CD14-positive monocyte (primary cell): Measurements from ENCODE around the gene CACNA1H. TPM values are rescaled to one million over a fixed set of nuclear protein-coding genes. Genes with fewer than 3 reads are reported as not detected.

ENCODE experiments used
- DNase-seq, 3 donors: peaks; one replicate each; pipeline ENCODE4 v3.0.0-alpha.2; 2011 to 2022
- H2AFZ ChIP-seq: 2 replicates; pipeline ENCODE4 v1.6.0; 2012; ENCODE audit warnings: mild to moderate bottlenecking, low read depth, low read length, inconsistent platforms; ENCODE audit not compliant: insufficient read depth, poor library complexity, severe bottlenecking
- H3K27ac ChIP-seq, 2 donors: 1 replicate in 1 of 2; 2 replicates in 1 of 2; pipeline ENCODE4 v1.5.1; 2012 to 2013; ENCODE audit warnings: low read length in 2 of 2, control low read depth in 1 of 2, inconsistent platforms in 1 of 2, low read depth in 1 of 2, mild to moderate bottlenecking in 1 of 2
- H3K27me3 ChIP-seq, 2 donors: one replicate each; pipeline versions ENCODE4 v1.6.0 to v1.6.1; 2011 to 2013; ENCODE audit warnings: low read length in 2 of 2; ENCODE audit not compliant: control insufficient read depth in 2 of 2, insufficient read depth in 2 of 2
- H3K36me3 ChIP-seq, 2 donors: replicated peaks in 1 of 2; 1 replicate in 1 of 2; 2 replicates in 1 of 2; pipeline versions ENCODE4 v1.5.1 to v1.6.1; 2012 to 2013; ENCODE audit warnings: low read length in 2 of 2, control low read depth in 1 of 2, inconsistent platforms in 1 of 2, mild to moderate bottlenecking in 1 of 2; ENCODE audit not compliant: insufficient read depth in 2 of 2, control insufficient read depth in 1 of 2
- H3K4me1 ChIP-seq, 2 donors: 1 replicate in 1 of 2; 2 replicates in 1 of 2; pipeline versions ENCODE4 v1.5.1 to v1.6.1; 2012 to 2013; ENCODE audit warnings: low read length in 2 of 2, control low read depth in 1 of 2, inconsistent platforms in 1 of 2, mild to moderate bottlenecking in 1 of 2, moderate library complexity in 1 of 2; ENCODE audit not compliant: insufficient read depth in 2 of 2, control insufficient read depth in 1 of 2
- H3K4me2 ChIP-seq: replicated peaks from 2 replicates; pipeline ENCODE3; 2012; ENCODE audit warnings: low read length, moderate library complexity, mild to moderate bottlenecking; ENCODE audit not compliant: poor library complexity, severe bottlenecking; ENCODE audit errors: extremely low read depth
- H3K4me3 ChIP-seq, 3 experiments: fragments of 200-600 bp in 1 of 3; sonication (generic) in 1 of 3; replicated peaks in 1 of 3; 1 replicate in 2 of 3; 2 replicates in 1 of 3; pipeline ENCODE4 v1.5.1; 2011 to 2013; ENCODE audit warnings: low read length in 3 of 3, mild to moderate bottlenecking in 3 of 3, control low read depth in 2 of 3, low read depth in 2 of 3, inconsistent platforms in 1 of 3, moderate library complexity in 1 of 3
- H3K79me2 ChIP-seq: 2 replicates; pipeline ENCODE4 v1.6.0; 2012; ENCODE audit warnings: mild to moderate bottlenecking, control low read depth, inconsistent platforms, low read length, moderate library complexity; ENCODE audit not compliant: insufficient read depth
- H3K9ac ChIP-seq: 2 replicates; pipeline ENCODE4 v1.6.0; 2017; ENCODE audit warnings: low read length, mild to moderate bottlenecking; ENCODE audit not compliant: insufficient read depth, poor library complexity, severe bottlenecking
- H3K9me3 ChIP-seq, 2 donors: replicated peaks in 1 of 2; 1 replicate in 1 of 2; 2 replicates in 1 of 2; pipeline versions ENCODE4 v1.5.1 to v1.6.1; 2012 to 2013; ENCODE audit warnings: low read length in 2 of 2, control low read depth in 1 of 2; ENCODE audit not compliant: control insufficient read depth in 1 of 2, insufficient read depth in 1 of 2
- H4K20me1 ChIP-seq: 2 replicates; pipeline ENCODE4 v1.6.0; 2012; ENCODE audit warnings: mild to moderate bottlenecking, low read length, control low read depth, moderate library complexity; ENCODE audit not compliant: insufficient read depth
- H3K27ac Mint-ChIP-seq, 7 donors: one replicate each; pipeline ENCODE4 v1.8.0; 2020; ENCODE audit warnings: mild to moderate bottlenecking in 7 of 7, mixed read lengths in 7 of 7, moderate library complexity in 6 of 7, inconsistent platforms in 2 of 7
- H3K27me3 Mint-ChIP-seq, 3 donors: one replicate each; pipeline ENCODE4 v1.8.0; 2021 to 2022; ENCODE audit warnings: low read depth in 3 of 3, mild to moderate bottlenecking in 3 of 3, mixed read lengths in 3 of 3, moderate library complexity in 3 of 3, inconsistent platforms in 1 of 3
- H3K36me3 Mint-ChIP-seq, 2 donors: one replicate each; pipeline ENCODE4 v1.8.0; 2020; ENCODE audit warnings: mixed read lengths in 2 of 2, inconsistent platforms in 1 of 2, mild to moderate bottlenecking in 1 of 2
- H3K4me1 Mint-ChIP-seq: one replicate; pipeline ENCODE4 v1.8.0; 2020; ENCODE audit warnings: mild to moderate bottlenecking, mixed read lengths
- H3K4me3 Mint-ChIP-seq, 2 donors: one replicate each; pipeline ENCODE4 v1.8.0; 2020; ENCODE audit warnings: mild to moderate bottlenecking in 2 of 2, mixed read lengths in 2 of 2, moderate library complexity in 1 of 2
- H3K9me3 Mint-ChIP-seq, 7 donors: one replicate each; pipeline ENCODE4 v1.8.0; 2020 to 2022; ENCODE audit warnings: mixed read lengths in 7 of 7, mild to moderate bottlenecking in 6 of 7, moderate library complexity in 6 of 7, inconsistent platforms in 2 of 7
- WGBS: methylation state at CpG from one replicate; pipeline ENCODE4 v1.1.5; 2013; ENCODE audit warnings: missing lambda C conversion rate; ENCODE audit not compliant: insufficient coverage; 5-methylcytosine and 5-hydroxymethylcytosine counted together
- intact Hi-C, 2 donors: fragments of 100-400 bp; cut with micrococcal nuclease; formaldehyde crosslinking; loops; one replicate each; pipeline versions ENCODE4 v1.15.0 to v1.15.1; 2023
- polyA plus RNA-seq, 3 donors: library from polyadenylated mRNA; depleted of rRNA in 1 of 3; unstranded in 2 of 3; stranded (reverse) in 1 of 3; fragments of 300-500 nt in 2 of 3; fragments of >200 nt in 1 of 3; fragmentation: Illumina TruSeq in 2 of 3; gene quantifications; 1 replicate in 2 of 3; 2 replicates in 1 of 3; pipeline ENCODE4 v1.2.3, GENCODE V29; 2012 to 2021
- TF ChIP-seq, protein P1 (sequence below): fragments of 200-600 bp; IDR thresholded peaks from one replicate; pipeline ENCODE4 v1.8.0; 2022; ENCODE audit warnings: antibody characterized with exemption, mild to moderate bottlenecking

Gene CACNA1H
- polyA plus RNA-seq, 3 donors = not detected

DNA sequence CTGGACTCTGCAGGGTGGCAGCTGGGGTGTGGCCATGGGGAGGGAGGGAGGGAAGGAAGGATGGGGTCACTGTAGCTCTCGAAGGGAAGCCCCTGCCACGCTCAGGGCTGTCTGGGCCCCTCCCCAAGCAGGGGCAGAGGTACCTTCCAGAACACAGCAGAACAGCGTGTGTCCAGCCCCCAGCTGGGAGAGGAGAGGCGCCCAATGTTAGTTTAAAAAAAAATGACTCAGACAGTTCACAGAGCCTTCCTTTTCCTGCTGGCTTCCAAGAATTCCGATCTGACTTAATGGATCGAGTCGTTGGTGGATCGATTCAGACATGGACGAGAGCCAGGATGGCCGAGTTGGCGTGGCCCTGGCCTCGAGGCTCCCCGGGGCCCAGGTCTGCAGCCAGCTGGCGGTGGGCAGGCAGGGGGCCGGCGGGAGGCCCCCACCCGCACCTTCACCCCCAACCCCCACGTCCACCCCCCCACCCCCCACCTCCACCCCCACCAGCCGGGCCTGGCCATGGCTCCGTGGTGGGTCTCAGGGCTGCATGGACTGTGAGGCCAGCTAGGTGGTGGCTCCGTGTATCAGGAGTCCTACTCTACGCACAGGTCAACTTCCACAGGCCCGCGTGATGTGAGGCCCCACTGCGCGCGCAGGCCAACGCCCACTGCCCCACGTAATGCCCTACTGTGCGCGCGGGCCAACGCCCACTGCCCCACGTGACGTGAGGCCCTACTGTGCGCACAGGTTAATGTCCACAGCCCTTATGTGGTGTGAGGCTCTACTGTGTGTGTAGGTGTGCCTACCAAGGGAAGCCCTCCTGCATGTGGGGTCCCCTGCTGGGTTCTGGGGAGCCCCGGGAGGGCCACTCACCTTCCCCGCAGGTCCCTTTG lies 21.8 kb downstream of the CACNA1H start:
- H3K4me1 Mint-ChIP-seq = no peaks in the 10 kb centered on the region
- Histone ChIP-seq H2AFZ (no peak overlapping the region), H3K9ac (no peak overlapping the region), H3K79me2 (no peaks in the 10 kb centered on the region), H3K27ac (no peak overlapping the region), H3K9me3 (no peaks in the 10 kb centered on the region), H3K4me2 (no peak overlapping the region), H3K27me3 (no peaks in the 10 kb centered on the region), H3K4me1 (no peaks in the 10 kb centered on the region), H3K36me3 (no peaks in the 10 kb centered on the region), H4K20me1 (no peaks in the 10 kb centered on the region), H3K4me3 (no peak overlapping the region)
- no peaks in the 10 kb centered on the region for H3K36me3 Mint-ChIP-seq
- peaks cover 0 to 1% (median 0%) of the 10 kb centered on the region in 7 donors for H3K9me3 Mint-ChIP-seq
- no peak for DNase-seq
- no peak overlapping the region for H3K4me3 Mint-ChIP-seq
- no peak overlapping the region for H3K27ac Mint-ChIP-seq
- 81% methylated on average over 20 of the region's 38 CpGs for WGBS
- TF ChIP-seq, protein P1, sequence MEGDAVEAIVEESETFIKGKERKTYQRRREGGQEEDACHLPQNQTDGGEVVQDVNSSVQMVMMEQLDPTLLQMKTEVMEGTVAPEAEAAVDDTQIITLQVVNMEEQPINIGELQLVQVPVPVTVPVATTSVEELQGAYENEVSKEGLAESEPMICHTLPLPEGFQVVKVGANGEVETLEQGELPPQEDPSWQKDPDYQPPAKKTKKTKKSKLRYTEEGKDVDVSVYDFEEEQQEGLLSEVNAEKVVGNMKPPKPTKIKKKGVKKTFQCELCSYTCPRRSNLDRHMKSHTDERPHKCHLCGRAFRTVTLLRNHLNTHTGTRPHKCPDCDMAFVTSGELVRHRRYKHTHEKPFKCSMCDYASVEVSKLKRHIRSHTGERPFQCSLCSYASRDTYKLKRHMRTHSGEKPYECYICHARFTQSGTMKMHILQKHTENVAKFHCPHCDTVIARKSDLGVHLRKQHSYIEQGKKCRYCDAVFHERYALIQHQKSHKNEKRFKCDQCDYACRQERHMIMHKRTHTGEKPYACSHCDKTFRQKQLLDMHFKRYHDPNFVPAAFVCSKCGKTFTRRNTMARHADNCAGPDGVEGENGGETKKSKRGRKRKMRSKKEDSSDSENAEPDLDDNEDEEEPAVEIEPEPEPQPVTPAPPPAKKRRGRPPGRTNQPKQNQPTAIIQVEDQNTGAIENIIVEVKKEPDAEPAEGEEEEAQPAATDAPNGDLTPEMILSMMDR = no peak
- intact Hi-C loops = no loop called here
- H3K27me3 Mint-ChIP-seq = peaks cover 0 to 4% (median 2%) of the 10 kb centered on the region in 3 donors

DNA sequence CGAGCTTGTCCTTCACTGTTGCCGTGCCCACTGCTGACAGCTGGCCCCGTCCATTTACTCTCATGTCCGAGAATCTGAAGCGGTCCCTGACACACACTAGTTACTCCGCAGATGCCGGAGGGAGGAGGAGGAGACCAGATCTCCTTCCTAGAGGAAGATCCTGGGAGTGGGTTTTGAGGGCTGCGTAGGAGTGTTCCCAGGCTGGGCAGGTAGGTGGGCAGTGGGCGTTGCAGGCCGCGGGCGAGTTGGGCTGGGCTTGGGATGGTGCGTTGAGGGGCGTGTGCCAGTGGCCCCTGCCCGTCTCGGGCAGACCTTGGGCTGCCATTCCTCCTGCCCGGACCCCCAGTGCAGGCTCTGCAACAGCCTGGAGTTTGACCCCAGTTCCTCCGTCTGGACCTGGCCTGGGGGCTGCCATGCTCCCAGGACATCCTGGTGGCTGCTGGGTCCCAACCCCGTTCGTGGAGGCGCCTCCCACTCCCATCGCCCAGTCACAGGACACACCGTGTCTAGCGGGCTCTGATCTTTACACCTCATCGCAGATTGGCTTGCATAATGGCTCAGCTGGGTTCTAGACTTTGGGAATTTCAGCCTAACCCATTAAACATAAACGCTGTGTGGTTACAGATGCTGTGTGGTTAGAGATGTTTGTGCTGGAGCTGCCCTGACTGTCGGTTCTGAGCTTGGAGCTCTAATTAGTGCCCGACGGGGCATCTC lies 22.8 kb downstream of the CACNA1H start:
- Histone ChIP-seq H3K36me3 (no peaks in the 10 kb centered on the region), H3K9ac (no peak overlapping the region), H4K20me1 (no peaks in the 10 kb centered on the region), H3K79me2 (no peaks in the 10 kb centered on the region), H3K27me3 (no peaks in the 10 kb centered on the region), H3K9me3 (no peaks in the 10 kb centered on the region), H3K4me2 (no peak overlapping the region), H2AFZ (no peak overlapping the region), H3K27ac (no peak overlapping the region), H3K4me3 (no peak overlapping the region), H3K4me1 (no peaks in the 10 kb centered on the region)
- Mint-ChIP-seq H3K9me3 (no peaks in the 10 kb centered on the region), H3K36me3 (no peaks in the 10 kb centered on the region), H3K4me3 (no peak overlapping the region), H3K4me1 (no peaks in the 10 kb centered on the region), H3K27ac (no peak overlapping the region), H3K27me3 (peaks cover 0 to 3% (median 2%) of the 10 kb centered on the region in 3 donors)
- WGBS = 90% methylated on average over 18 of the region's 29 CpGs
- DNase-seq = no peak
- intact Hi-C loops = no loop called here
- TF ChIP-seq, protein P1 = no peak
